ENCODE data around the gene TACC3.

The TACC3 gene

DNA sequence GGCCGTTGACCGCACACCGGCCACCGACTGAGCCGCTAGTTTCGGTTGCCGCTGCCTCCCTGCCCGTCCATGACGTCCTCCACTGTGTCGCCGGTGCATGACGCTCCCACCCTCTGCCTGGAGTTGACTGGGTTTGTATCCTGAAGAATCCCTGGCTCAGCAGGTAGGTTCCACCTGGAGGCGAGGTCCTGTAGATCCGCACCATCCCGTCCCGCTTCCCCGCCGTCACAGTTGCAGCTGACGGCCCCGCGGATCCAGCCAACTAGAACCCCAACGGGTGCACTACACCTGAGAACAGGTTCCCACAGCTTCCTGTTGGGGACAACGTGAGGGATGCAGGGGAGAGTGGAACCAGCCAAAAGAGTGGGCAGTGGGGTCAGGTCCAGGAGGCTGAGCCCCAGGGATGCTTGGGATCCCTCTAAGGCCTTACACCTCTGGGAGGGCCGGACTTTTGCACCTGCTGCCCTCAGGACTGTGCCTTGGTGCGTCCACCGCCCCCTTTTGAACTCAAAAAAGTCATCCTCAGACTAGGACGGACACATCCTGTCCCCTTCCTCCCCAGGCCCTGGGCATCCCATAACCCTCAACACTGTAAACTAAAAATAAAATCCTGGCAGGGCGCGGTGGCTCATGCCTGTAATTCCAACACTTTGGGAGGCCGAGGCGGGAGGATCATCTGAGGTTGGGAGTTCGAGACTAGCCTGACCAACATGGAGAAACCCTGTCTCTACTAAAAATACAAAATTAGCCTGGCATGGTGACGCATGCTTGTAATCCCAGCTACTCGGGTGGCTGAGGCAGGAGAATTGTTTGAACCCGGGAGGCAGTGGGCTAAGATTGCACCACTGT lies 8.1 kb upstream of the TACC3 start:
- TF ChIP-seq, protein P1, sequence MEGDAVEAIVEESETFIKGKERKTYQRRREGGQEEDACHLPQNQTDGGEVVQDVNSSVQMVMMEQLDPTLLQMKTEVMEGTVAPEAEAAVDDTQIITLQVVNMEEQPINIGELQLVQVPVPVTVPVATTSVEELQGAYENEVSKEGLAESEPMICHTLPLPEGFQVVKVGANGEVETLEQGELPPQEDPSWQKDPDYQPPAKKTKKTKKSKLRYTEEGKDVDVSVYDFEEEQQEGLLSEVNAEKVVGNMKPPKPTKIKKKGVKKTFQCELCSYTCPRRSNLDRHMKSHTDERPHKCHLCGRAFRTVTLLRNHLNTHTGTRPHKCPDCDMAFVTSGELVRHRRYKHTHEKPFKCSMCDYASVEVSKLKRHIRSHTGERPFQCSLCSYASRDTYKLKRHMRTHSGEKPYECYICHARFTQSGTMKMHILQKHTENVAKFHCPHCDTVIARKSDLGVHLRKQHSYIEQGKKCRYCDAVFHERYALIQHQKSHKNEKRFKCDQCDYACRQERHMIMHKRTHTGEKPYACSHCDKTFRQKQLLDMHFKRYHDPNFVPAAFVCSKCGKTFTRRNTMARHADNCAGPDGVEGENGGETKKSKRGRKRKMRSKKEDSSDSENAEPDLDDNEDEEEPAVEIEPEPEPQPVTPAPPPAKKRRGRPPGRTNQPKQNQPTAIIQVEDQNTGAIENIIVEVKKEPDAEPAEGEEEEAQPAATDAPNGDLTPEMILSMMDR (IDR thresholded peaks at IDR 0.05; ENCODE audit: low read depth, low read length) = no peak
- peak overlapping the region; percentile 72 to 80 for H3K4me3 ChIP-seq (replicated peaks in 1 of 2; ENCODE audit: low read depth in 2 of 2, low read length in 2 of 2)
- no peak for DNase-seq (ENCODE audit: low read depth in 2 of 2)

DNA sequence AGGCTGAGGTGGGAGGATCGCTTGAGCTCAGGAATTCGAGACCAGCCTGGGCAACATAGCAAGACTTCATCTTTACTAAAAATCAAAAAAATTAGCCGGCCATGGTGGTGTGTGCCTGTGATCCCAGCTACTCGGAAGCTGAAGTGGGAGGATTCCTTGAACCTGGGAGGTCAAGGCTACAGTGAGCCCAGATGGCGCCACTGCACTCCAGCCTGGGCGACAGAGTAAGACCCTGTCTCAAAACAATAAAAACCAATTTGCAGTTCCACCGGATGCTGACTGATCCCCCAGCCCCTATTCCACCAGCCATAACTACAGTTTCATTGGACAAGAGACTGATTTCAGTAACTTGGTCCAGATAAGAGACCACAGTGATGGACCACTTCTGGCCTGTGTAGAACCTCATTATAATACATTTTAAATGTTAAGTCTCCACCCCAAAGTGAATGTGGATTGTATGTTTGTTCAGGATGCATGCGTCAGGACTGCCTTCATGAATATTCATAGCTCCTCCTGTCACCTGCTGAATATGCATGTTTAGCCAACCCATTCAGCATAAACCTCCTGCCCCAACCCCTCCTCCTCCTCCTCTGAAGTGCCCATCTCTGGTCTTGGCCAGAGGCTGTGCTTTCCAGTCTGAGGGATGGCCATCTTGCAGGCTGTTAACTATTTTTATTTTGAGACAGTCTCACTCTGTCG lies 6.9 kb upstream of the TACC3 start:
- no peak overlapping the region for H3K4me3 ChIP-seq (replicated peaks in 1 of 2; ENCODE audit: low read depth in 2 of 2, low read length in 2 of 2)
- DNase-seq (ENCODE audit: low read depth in 2 of 2) = peak in 1 of 2 donors; percentile 17

DNA sequence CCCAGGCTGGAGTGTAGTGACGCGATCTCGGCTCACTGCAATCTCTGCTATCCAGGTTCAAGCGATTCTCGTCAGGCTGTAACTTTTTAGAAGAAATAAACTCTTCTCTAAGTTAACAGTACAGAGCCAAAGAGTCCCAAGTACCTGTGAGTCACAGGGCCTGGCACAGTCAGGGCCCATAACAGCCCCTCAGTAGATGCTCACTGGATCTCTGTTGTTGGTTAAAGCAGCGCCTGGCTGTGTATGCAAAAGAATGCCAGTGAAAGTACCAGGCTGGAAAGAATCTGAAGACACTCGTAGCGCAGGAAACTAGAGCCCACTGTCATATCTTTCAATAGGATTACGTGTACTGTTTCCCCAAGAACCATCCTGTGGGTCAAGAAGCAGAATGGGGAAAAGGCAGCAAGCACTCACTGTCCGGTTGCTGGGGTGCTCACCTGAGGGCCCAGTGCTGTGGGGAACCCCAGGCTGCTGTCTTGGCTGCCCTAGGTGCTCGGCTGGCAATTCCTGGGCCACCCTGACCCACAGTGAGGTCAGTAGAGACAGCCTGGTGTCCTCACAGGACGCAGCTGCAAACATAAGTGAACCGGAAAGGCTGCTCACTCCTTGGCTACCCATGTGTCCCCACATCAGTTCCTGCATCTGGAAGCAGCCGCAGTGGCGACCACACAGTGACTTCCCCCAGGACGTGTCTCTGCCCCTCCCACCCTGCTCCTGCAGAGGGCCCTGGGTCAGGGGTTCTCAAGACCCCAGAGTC lies 6.1 kb upstream of the TACC3 start:
- TF ChIP-seq, protein P1 (IDR thresholded peaks at IDR 0.05; ENCODE audit: low read depth, low read length) = no peak
- DNase-seq (ENCODE audit: low read depth in 2 of 2) = no peak
- no peak overlapping the region for H3K4me3 ChIP-seq (replicated peaks in 1 of 2; ENCODE audit: low read depth in 2 of 2, low read length in 2 of 2)

More for the DNA sequence above, 6.9 kb upstream of the TACC3 start:
- TF ChIP-seq, protein P1 (IDR thresholded peaks at IDR 0.05; ENCODE audit: low read depth, low read length) = no peak

DNA sequence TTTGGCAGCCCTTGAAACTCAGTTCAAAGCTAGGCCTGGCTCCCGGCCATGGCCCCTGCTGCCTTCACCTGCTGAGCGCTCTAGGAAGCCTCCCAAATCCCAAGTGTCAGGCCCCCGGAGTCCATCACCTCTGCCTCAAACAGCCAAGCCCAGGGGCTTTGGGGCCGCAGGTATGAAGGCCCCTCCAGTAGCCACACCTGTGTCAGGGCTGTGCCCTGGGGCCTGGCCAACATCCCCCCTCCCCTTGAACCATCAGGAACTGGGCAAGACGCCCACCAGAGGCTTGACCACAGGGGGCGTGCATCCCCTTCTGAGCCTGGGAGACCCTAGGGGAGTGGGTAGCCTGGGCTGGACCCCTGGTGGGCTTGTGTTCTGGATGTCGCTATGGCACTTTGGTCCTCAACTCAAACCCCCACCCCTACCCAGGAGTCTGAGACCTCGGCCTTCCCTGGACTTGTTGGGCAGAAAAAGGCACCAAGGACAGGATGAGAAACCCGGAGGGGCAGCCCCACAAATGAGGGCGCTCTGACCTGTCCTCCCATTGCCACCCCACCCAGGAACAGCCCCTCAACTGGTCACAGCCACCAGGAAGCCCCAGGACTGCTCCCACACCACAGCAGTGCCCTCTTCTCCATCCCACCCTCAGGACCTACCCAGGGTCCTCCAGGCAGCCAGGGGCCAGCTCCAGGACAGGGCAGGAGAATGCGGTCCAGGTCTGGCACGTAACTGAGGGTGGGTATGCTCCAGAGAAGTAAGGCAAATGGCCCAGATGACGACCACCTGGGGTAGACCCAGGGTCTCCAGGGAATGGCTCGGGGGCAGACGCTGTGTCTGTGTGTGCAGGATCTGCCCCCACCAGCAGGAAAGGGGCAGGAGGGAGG lies 5.0 kb upstream of the TACC3 start:
- no peak for DNase-seq (ENCODE audit: low read depth in 2 of 2)
- TF ChIP-seq, protein P1 (IDR thresholded peaks at IDR 0.05; ENCODE audit: low read depth, low read length) = no peak
- H3K4me3 ChIP-seq (replicated peaks in 1 of 2; ENCODE audit: low read depth in 2 of 2, low read length in 2 of 2) = no peak overlapping the region

DNA sequence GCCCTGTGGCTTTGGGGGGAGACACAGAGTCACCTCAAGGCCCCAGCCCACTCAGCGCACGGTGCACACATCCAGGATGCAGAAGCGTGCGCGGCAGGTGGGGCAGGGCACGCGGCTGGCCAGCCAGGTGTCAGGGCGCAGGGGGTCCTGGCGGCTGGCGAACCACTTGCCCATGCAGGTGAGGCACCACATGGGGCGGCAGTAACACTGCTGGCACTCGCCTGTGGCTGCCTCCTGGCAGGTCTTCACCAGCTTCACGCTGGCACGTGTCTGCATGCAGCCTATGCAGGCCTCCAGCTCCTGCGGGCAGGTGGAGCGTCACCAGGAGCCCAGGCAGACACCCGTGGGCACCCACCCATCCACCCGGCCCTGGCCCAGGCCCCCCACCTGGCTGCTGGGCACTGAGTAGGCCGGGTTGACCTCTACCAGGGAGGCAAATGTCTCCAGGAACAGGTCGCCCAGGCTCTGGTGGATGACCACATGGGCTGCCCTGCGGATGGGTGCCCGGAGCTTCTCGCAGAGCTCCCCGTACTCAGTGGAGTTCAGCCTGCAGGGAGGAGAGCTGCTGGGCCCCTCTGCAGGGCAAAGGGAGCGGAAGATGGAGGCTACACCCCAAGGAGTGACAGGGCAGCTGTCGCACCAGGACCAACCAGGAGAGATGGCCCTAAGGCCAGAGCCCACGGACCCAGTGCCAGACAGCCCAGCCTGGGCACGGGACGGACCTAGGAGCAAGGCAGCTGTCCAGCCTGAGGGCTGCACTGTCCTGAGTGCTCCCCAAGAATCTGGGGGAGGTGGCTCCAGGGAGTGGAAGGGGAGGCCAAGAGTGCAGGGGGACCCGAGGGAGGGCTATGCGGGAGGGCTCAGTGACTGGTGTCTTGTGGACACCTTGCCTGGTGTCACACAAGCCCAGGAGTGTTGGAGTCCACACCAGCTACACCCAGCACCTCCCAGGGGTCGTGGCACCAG lies 3.9 kb upstream of the TACC3 start:
- DNase-seq (ENCODE audit: low read depth in 2 of 2) = no peak
- TF ChIP-seq, protein P1 (IDR thresholded peaks at IDR 0.05; ENCODE audit: low read depth, low read length) = no peak
- no peak overlapping the region for H3K4me3 ChIP-seq (replicated peaks in 1 of 2; ENCODE audit: low read depth in 2 of 2, low read length in 2 of 2)
